ENCODE measurements around the gene INHA. TPM values are rescaled to one million over a fixed set of nuclear protein-coding genes. Genes with fewer than 3 reads are reported as not detected.

Gene INHA
- total and polyA plus RNA-seq, 3 donors from 2014 or later = 265 to 371 (median 325) TPM

DNA sequence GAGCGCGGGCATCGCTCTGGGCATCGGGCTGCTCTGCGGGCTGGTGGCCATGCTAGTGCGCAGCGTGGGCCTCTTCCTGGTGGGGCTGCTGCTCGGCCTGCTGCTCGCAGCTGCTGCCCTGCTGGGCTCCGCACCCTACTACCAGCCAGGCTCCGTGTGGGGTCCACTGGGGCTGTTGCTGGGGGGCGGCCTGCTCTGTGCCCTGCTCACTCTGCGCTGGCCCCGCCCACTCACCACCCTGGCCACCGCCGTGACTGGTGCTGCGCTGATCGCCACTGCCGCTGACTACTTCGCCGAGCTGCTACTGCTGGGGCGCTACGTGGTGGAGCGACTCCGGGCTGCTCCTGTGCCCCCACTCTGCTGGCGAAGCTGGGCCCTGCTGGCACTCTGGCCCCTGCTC is 24.5 kb upstream of the INHA start:
- Histone ChIP-seq H3K27ac (no peak overlapping the region), H3K36me3 (ENCODE audit: low read depth, missing control alignments) (no peaks in the 10 kb centered on the region), H3K4me1 (peaks cover 11% of the 10 kb centered on the region), H3K9me3 (no peaks in the 10 kb centered on the region), H3K4me3 (no peak overlapping the region), H3K27me3 (no peaks in the 10 kb centered on the region)
- TF ChIP-seq, protein P1, sequence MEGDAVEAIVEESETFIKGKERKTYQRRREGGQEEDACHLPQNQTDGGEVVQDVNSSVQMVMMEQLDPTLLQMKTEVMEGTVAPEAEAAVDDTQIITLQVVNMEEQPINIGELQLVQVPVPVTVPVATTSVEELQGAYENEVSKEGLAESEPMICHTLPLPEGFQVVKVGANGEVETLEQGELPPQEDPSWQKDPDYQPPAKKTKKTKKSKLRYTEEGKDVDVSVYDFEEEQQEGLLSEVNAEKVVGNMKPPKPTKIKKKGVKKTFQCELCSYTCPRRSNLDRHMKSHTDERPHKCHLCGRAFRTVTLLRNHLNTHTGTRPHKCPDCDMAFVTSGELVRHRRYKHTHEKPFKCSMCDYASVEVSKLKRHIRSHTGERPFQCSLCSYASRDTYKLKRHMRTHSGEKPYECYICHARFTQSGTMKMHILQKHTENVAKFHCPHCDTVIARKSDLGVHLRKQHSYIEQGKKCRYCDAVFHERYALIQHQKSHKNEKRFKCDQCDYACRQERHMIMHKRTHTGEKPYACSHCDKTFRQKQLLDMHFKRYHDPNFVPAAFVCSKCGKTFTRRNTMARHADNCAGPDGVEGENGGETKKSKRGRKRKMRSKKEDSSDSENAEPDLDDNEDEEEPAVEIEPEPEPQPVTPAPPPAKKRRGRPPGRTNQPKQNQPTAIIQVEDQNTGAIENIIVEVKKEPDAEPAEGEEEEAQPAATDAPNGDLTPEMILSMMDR (IDR thresholded peaks at IDR 0.05) = no peak
- TF ChIP-seq POLR2A (IDR thresholded peaks at IDR 0.05) = no peak
- WGBS, 2 donors = 94 to 96% methylated on average over 10 to 26 of the region's 26 CpGs
- DNase-seq = no peak
- intact Hi-C loops (cut with DNase I; ENCODE audit: low total_unique reads) = no loop called here

DNA sequence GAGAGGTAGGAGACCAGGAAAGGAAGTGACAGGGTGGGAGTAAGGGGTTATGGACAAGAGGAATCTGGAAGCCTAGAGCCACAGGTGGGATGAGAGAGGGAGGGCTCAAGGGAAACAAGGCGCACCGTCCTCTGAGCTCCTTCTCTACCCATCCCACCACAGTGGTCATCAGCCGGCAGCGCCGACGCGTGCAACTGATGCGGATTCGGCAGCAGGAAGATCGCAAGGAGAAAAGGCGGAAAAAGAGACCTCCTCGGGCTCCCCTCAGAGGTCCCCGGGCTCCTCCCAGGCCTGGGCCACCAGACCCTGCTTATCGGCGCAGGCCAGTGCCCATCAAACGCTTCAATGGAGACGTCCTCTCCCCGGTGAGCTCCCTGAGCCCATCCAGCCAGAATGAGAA is 23.1 kb upstream of the INHA start:
- WGBS, 2 donors = 93% methylated on average over 13 to 18 of the region's 18 CpGs
- no peaks in the 10 kb centered on the region for H3K9me3 ChIP-seq
- H3K4me1 ChIP-seq = peaks cover 16% of the 10 kb centered on the region
- DNase-seq = no peak
- no peak overlapping the region for H3K27ac ChIP-seq
- no peak overlapping the region for H3K4me3 ChIP-seq
- intact Hi-C loops (cut with DNase I; ENCODE audit: low total_unique reads) = no loop called here
- no peak for TF ChIP-seq POLR2A (IDR thresholded peaks at IDR 0.05)
- TF ChIP-seq, protein P1 (IDR thresholded peaks at IDR 0.05) = no peak
- no peaks in the 10 kb centered on the region for H3K27me3 ChIP-seq
- H3K36me3 ChIP-seq (ENCODE audit: low read depth, missing control alignments) = no peaks in the 10 kb centered on the region

DNA sequence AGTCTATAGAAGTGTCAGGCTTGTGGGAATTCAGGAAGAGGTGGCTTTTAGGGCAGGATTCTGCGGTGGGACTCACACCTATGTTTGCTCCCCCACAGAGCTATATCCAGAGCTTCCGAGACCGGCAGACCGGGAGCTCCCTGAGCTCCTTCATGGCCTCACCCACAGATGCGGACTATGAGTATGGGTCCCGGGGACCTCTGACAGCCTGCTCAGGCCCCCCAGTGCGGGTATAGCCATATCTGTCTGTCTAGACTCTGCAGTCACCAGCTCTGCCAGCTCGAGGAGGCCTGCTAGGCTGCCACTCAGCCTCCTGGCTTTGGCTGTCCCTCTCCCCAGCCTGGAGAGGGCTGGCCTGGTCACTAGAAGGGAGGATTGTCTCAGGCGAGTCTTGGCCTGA is 22.5 kb upstream of the INHA start:
- H3K4me3 ChIP-seq = no peak overlapping the region
- no peak overlapping the region for H3K27ac ChIP-seq
- 88 to 100% methylated on average over 1 to 9 of the region's 9 CpGs for WGBS, 2 donors
- DNase-seq = no peak
- peaks cover 10% of the 10 kb centered on the region for H3K4me1 ChIP-seq
- TF ChIP-seq, protein P1 (IDR thresholded peaks at IDR 0.05) = no peak
- intact Hi-C loops (cut with DNase I; ENCODE audit: low total_unique reads) = no loop called here
- H3K27me3 ChIP-seq = no peaks in the 10 kb centered on the region
- no peaks in the 10 kb centered on the region for H3K9me3 ChIP-seq
- no peaks in the 10 kb centered on the region for H3K36me3 ChIP-seq (ENCODE audit: low read depth, missing control alignments)

DNA sequence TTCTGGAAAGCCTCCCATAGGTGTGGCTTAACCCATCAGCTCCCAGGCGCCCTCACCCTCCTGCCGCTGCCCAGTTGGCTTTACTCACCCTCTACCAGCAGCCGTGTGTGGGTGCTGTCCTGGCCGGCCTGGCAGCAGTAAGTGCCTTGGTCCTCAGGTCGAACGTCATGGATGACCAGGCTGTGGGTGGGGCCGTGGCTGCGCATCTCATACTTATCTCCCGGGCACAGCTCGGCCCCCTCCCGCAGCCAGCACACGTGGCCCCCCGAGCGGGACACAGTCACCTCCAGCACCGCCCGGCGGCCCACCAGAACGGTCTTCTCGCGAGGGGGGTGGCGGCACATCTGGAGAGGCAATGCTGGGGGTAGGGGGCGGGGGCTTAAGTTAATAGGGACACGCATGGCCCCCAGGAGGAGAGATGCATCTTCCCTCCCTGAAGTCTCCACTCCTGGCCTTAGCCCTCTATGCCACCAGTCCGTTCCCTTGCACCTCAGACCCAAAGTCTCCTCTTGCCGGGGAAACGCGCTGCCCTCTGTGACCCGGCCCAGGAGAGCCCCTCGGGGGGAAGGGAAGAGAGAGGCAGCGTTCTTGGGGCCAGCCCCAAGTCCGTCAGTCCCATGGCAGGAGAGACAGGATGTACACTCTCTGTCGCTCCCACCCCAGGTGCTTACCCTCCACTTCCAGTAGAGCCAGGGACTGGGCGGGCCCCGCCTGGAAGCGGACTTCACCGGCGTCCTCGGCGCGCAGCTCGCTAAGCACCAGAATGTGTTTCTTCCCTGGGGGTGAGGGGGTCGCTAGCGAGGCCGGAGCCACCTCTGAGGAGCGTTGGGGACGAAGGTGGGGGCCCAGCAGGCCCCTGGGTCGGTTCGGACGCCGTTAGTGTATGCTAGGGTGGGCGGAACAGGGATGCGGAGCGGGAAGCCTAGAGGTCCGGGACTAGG is 20.4 kb upstream of the INHA start:
- Histone ChIP-seq H3K4me3 (peak overlapping the region; percentile 55 to 67), H3K36me3 (ENCODE audit: low read depth, missing control alignments) (no peaks in the 10 kb centered on the region), H3K27me3 (no peaks in the 10 kb centered on the region), H3K27ac (peak overlapping the region; percentile 83 to 91), H3K9me3 (no peaks in the 10 kb centered on the region), H3K4me1 (peaks cover 7% of the 10 kb centered on the region)
- TF ChIP-seq, protein P1 (IDR thresholded peaks at IDR 0.05) = no peak
- no peak for TF ChIP-seq POLR2A (IDR thresholded peaks at IDR 0.05)
- intact Hi-C loops (cut with DNase I; ENCODE audit: low total_unique reads) = no loop called here
- DNase-seq = peak; percentile 70
- WGBS, 2 donors = 5 to 12% methylated on average over 16 to 54 of the region's 54 CpGs
